Stimulated activated CD4-positive, alpha-beta T cell treated with anti-CD3 and anti-CD28 coated beads, TNF-alpha, amount 100 ng/mL, for 24 hours (primary cell): ENCODE results near the gene SSU72.
"Not testable (repeated sequence)": the region's sequence is repeated elsewhere in the genome, so short reads cannot be mapped to it uniquely, and the experiment has no call there.

Experiments used
- DNase-seq, 3 experiments: peaks; one replicate each; pipeline ENCODE4 v3.0.0-alpha.2; 2020; ENCODE audit warnings: low read depth in 3 of 3

SSU72 gene

GRCh38 chr1:1507305-1507704 lies 67.4 kb downstream of the SSU72 start:
- DNase-seq = no peak

GRCh38 chr1:1505801-1506200 lies 68.9 kb downstream of the SSU72 start:
- not testable (repeated sequence) for DNase-seq

GRCh38 chr1:1505366-1505798 lies 69.3 kb downstream of the SSU72 start:
- DNase-seq = peak in 1 of 3 experiments; percentile 22

- peak; percentile 52 to 73 (median 53) for DNase-seq
Measured at GRCh38 chr1:1504777-1505365, 69.8 kb downstream of the SSU72 start.

GRCh38 chr1:1495461-1495975 lies 79.1 kb downstream of the SSU72 start:
- DNase-seq = not testable (repeated sequence)

- DNase-seq = not testable (repeated sequence)
Measured at GRCh38 chr1:1494311-1494710, 80.4 kb downstream of the SSU72 start.
